ENCODE measurements around the gene OS9.
"Not testable (repeated sequence)": the region's sequence is repeated elsewhere in the genome, so short reads cannot be mapped to it uniquely, and the experiment has no call there.

Gene OS9

DNA sequence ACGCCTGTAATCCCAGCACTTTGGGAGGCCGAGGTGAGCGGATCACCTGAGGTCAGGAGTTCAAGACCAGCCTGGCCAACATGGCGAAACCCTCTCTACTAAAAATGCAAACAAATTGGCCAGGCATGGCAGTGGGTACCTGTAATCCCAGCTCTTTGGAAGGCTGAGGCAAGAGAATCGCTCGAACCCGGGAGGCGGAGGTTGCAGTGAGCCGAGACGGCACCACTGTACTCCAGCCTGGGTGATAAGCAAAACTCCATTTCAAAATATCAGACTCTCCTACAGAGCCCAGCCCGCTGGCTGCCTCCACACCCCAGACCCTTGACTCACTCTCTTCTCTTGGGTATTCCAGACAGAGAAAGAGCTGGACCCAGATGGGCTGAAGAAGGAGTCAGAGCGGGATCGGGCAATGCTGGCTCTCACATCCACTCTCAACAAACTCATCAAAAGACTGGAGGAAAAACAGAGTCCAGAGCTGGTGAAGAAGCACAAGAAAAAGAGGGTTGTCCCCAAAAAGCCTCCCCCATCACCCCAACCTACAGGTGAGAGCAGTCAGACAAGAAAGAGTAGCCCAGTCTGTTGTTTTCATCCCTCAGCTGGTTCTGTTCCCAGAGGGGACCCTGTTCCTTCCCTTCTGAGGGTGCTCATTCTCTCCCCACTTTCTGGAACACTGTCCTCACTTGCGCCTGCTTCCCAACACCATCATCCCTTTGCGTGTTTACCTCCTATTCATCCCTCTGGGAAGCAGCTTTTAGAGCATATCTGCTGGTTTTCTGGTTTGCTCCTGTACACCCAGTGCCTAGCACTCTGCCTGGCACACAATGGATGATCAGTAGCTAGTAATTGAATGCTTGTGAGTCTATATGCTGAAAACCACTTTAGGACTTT lies 25.0 kb downstream of the OS9 start:
- Histone ChIP-seq H3K9me3 (replicated peaks in 1 of 11) (no peaks in the 10 kb centered on the region), H4K20me1 (peaks cover 0 to 81% (median 5%) of the 10 kb centered on the region in 11 experiments; a peak in 10 of 22 replicates), H3K27me3 (no peaks in the 10 kb centered on the region), H3K36me3 (peaks cover 79 to 99% (median 84%) of the 10 kb centered on the region in 11 experiments), H3K27ac (no peak overlapping the region), H3K4me3 (no peak overlapping the region), H3K4me2 (no peak overlapping the region), H3K9ac (no peak overlapping the region), H3K4me1 (no peaks in the 10 kb centered on the region)
- no peak for TF ChIP-seq Cebpa-rat (IDR thresholded peaks at IDR 0.05)

GRCh38 chr12:57719777-57720605 lies 26.1 kb downstream of the OS9 start:
- peaks cover 71 to 99% (median 73%) of the 10 kb centered on the region in 11 experiments for H3K36me3 ChIP-seq
- H3K27me3 ChIP-seq, result no peaks in the 10 kb centered on the region
- no peak overlapping the region for H3K4me3 ChIP-seq
- H3K9me3 ChIP-seq (replicated peaks in 1 of 11), result no peaks in the 10 kb centered on the region
- H3K9ac ChIP-seq, result no peak overlapping the region
- H3K4me1 ChIP-seq, result peaks cover 0 to 4% (median 2%) of the 10 kb centered on the region in 10 experiments; a peak in 10 of 20 replicates
- no peak overlapping the region for H3K4me2 ChIP-seq
- no peak for TF ChIP-seq Cebpa-rat (IDR thresholded peaks at IDR 0.05)
- peaks cover 0 to 88% (median 8%) of the 10 kb centered on the region in 11 experiments; a peak in 9 of 22 replicates for H4K20me1 ChIP-seq
- no peak overlapping the region for H3K27ac ChIP-seq

DNA sequence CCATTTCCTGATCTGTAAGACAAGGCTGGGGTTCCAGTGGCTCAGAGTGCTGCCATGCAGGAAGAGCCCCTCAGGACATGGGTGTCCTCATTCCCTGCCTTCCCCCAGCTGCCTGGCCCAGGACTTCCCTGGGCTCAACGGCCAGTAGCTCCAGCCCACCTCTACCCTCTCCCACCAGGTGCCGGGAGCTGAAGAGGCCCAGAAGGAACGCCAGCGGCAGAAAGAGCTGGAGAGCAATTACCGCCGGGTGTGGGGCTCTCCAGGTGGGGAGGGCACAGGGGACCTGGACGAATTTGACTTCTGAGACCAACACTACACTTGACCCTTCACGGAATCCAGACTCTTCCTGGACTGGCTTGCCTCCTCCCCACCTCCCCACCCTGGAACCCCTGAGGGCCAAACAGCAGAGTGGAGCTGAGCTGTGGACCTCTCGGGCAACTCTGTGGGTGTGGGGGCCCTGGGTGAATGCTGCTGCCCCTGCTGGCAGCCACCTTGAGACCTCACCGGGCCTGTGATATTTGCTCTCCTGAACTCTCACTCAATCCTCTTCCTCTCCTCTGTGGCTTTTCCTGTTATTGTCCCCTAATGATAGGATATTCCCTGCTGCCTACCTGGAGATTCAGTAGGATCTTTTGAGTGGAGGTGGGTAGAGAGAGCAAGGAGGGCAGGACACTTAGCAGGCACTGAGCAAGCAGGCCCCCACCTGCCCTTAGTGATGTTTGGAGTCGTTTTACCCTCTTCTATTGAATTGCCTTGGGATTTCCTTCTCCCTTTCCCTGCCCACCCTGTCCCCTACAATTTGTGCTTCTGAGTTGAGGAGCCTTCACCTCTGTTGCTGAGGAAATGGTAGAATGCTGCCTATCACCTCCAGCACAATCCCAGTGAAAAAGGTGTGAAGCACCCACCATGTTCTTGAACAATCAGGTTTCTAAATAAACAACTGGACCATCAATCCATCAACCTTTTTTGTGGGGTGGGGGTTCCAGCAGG lies 27.0 kb downstream of the OS9 start:
- peaks cover 0 to 2% (median 0%) of the 10 kb centered on the region in 11 experiments; a peak in 8 of 22 replicates for H3K9me3 ChIP-seq (replicated peaks in 1 of 11)
- H3K9ac ChIP-seq, result no peak overlapping the region
- no peak overlapping the region for H3K4me2 ChIP-seq
- peaks cover 0 to 85% (median 8%) of the 10 kb centered on the region in 11 experiments; a peak in 9 of 22 replicates for H4K20me1 ChIP-seq
- H3K27ac ChIP-seq, result no peak overlapping the region
- H3K4me3 ChIP-seq, result no peak overlapping the region
- H3K27me3 ChIP-seq, result no peaks in the 10 kb centered on the region
- no peak for TF ChIP-seq Cebpa-rat (IDR thresholded peaks at IDR 0.05)
- peaks cover 64 to 92% (median 67%) of the 10 kb centered on the region in 11 experiments for H3K36me3 ChIP-seq
- H3K4me1 ChIP-seq, result peaks cover 0 to 7% (median 5%) of the 10 kb centered on the region in 10 experiments; a peak in 10 of 20 replicates

DNA sequence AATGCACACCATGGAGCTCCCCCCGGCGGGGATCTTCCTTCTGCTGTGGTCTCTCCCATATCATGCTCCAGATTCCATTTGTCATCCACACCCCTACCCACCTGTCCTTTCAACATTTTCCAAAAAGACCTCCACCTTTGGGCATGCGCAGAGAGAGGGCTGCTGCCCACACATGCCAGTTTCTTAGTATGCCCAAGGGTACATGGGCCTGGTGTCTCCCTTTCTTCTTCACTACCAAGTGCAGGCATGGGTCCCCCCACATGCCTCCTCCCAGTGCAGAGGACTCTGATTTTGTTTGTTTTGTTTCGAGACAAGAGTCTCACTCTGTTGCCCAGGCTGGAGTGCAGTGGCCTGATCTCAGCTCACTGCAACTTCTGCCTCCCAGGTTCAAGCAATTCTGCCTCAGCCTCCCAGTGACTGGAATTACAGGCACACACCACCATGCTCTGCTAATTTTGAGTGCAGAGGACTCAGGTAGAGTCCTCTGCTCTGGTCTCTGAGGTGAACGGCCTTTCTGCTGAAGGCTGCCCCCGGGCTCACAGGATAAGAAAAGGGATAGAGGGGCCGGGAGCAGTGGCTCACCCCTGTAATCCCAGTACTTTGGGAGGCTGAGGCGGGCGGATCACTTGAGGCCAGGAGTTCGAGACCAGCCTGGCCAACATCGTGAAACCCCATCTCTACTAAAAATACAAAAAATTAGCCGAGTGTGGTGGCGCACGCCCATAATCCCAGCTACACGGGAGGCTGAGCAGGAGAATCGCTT lies 28.1 kb downstream of the OS9 start:
- not testable (repeated sequence) for H3K27ac ChIP-seq, H3K27me3 ChIP-seq, H3K4me3 ChIP-seq, H3K4me1 ChIP-seq, H3K9ac ChIP-seq, H3K4me2 ChIP-seq
- peaks cover 0 to 13% (median 9%) of the 10 kb centered on the region in 11 experiments; a peak in 15 of 22 replicates for H3K9me3 ChIP-seq (replicated peaks in 1 of 11)
- peaks cover 64 to 92% (median 67%) of the 10 kb centered on the region in 11 experiments for H3K36me3 ChIP-seq
- peaks cover 0 to 76% (median 5%) of the 10 kb centered on the region in 11 experiments; a peak in 9 of 22 replicates for H4K20me1 ChIP-seq

- H3K27me3 ChIP-seq, result no peaks in the 10 kb centered on the region
- peaks cover 0 to 21% (median 13%) of the 10 kb centered on the region in 11 experiments; a peak in 15 of 22 replicates for H3K9me3 ChIP-seq (replicated peaks in 1 of 11)
- TF ChIP-seq Cebpa-rat (IDR thresholded peaks at IDR 0.05), result no peak
- H3K4me3 ChIP-seq, result no peak overlapping the region
- H3K36me3 ChIP-seq, result peaks cover 64 to 92% (median 67%) of the 10 kb centered on the region in 11 experiments
- H3K9ac ChIP-seq, result no peak overlapping the region
- peaks cover 0 to 7% (median 5%) of the 10 kb centered on the region in 10 experiments; a peak in 10 of 20 replicates for H3K4me1 ChIP-seq
- no peak overlapping the region for H3K4me2 ChIP-seq
- H4K20me1 ChIP-seq, result peaks cover 0 to 69% (median 5%) of the 10 kb centered on the region in 11 experiments; a peak in 9 of 22 replicates
- H3K27ac ChIP-seq, result no peak overlapping the region; a peak in 1 of 22 replicates
These were observed 29.0 kb downstream of the OS9 start for GRCh38 chr12:57722716-57723629.

GRCh38 chr12:57723630-57723962 lies 29.7 kb downstream of the OS9 start:
- peaks cover 0 to 21% (median 13%) of the 10 kb centered on the region in 11 experiments; a peak in 15 of 22 replicates for H3K9me3 ChIP-seq (replicated peaks in 1 of 11)
- no peak overlapping the region for H3K27ac ChIP-seq
- no peak for TF ChIP-seq Cebpa-rat (IDR thresholded peaks at IDR 0.05)
- H3K36me3 ChIP-seq, result peaks cover 59 to 92% (median 65%) of the 10 kb centered on the region in 11 experiments
- H3K27me3 ChIP-seq, result no peaks in the 10 kb centered on the region
- no peak overlapping the region for H3K9ac ChIP-seq
- H4K20me1 ChIP-seq, result peaks cover 0 to 72% (median 5%) of the 10 kb centered on the region in 11 experiments; a peak in 9 of 22 replicates
- peaks cover 0 to 7% (median 5%) of the 10 kb centered on the region in 10 experiments; a peak in 10 of 20 replicates for H3K4me1 ChIP-seq
- H3K4me2 ChIP-seq, result no peak overlapping the region
- no peak overlapping the region for H3K4me3 ChIP-seq

All from BLaER1 treated with 17β-estradiol and CSF1 and Interleukin-3, amounts not matched to agents 10 nM and 100 nM (cell line).